Measurements from ENCODE around the gene PXT1.

Gene PXT1

GRCh38 chr6:36469148-36469661 lies 26.6 kb upstream of the PXT1 start:
- Histone ChIP-seq H3K27me3 (replicated peaks; ENCODE audit: control insufficient read depth, insufficient read depth, low read length) (no peaks in the 10 kb centered on the region), H3K4me3 (replicated peaks; ENCODE audit: low read depth, low read length) (no peak overlapping the region), H3K36me3 (ENCODE audit: control insufficient read depth, insufficient read depth, low read length) (no peaks in the 10 kb centered on the region; the same call in none of the 2 replicates)
- TF ChIP-seq CTCF (IDR thresholded peaks at IDR 0.05; ENCODE audit: insufficient read depth, low read length, poor library complexity, severe bottlenecking): no peak
- no peak for DNase-seq (ENCODE audit: extremely low read depth, insufficient read length)

- no peak for TF ChIP-seq CTCF (IDR thresholded peaks at IDR 0.05; ENCODE audit: insufficient read depth, low read length, poor library complexity, severe bottlenecking)
- no peaks in the 10 kb centered on the region for H3K27me3 ChIP-seq (replicated peaks; ENCODE audit: control insufficient read depth, insufficient read depth, low read length)
- H3K4me3 ChIP-seq (replicated peaks; ENCODE audit: low read depth, low read length): no peak overlapping the region
- DNase-seq (ENCODE audit: extremely low read depth, insufficient read length): no peak
- no peaks in the 10 kb centered on the region; the same call in none of the 2 replicates for H3K36me3 ChIP-seq (ENCODE audit: control insufficient read depth, insufficient read depth, low read length)
These were observed 25.0 kb upstream of the PXT1 start for GRCh38 chr6:36467625-36468024.

GRCh38 chr6:36464233-36464632 lies 21.6 kb upstream of the PXT1 start:
- no peak for TF ChIP-seq CTCF (IDR thresholded peaks at IDR 0.05; ENCODE audit: insufficient read depth, low read length, poor library complexity, severe bottlenecking)
- H3K36me3 ChIP-seq (ENCODE audit: control insufficient read depth, insufficient read depth, low read length): no peaks in the 10 kb centered on the region
- no peaks in the 10 kb centered on the region for H3K27me3 ChIP-seq (replicated peaks; ENCODE audit: control insufficient read depth, insufficient read depth, low read length)
- no peak overlapping the region for H3K4me3 ChIP-seq (replicated peaks; ENCODE audit: low read depth, low read length)
- DNase-seq (ENCODE audit: extremely low read depth, insufficient read length): no peak

- DNase-seq (ENCODE audit: extremely low read depth, insufficient read length): no peak
- Histone ChIP-seq H3K4me3 (replicated peaks; ENCODE audit: low read depth, low read length) (no peak overlapping the region), H3K36me3 (ENCODE audit: control insufficient read depth, insufficient read depth, low read length) (no peaks in the 10 kb centered on the region), H3K27me3 (replicated peaks; ENCODE audit: control insufficient read depth, insufficient read depth, low read length) (no peaks in the 10 kb centered on the region)
- TF ChIP-seq CTCF (IDR thresholded peaks at IDR 0.05; ENCODE audit: insufficient read depth, low read length, poor library complexity, severe bottlenecking): no peak
These were observed 21.0 kb upstream of the PXT1 start for GRCh38 chr6:36463676-36464075.

GRCh38 chr6:36461646-36462045 lies 19.0 kb upstream of the PXT1 start:
- H3K36me3 ChIP-seq (ENCODE audit: control insufficient read depth, insufficient read depth, low read length): peaks cover under 1% of the 10 kb centered on the region
- H3K4me3 ChIP-seq (replicated peaks; ENCODE audit: low read depth, low read length): no peak overlapping the region
- no peaks in the 10 kb centered on the region for H3K27me3 ChIP-seq (replicated peaks; ENCODE audit: control insufficient read depth, insufficient read depth, low read length)
- DNase-seq (ENCODE audit: extremely low read depth, insufficient read length): no peak
- TF ChIP-seq CTCF (IDR thresholded peaks at IDR 0.05; ENCODE audit: insufficient read depth, low read length, poor library complexity, severe bottlenecking): no peak

GRCh38 chr6:36460916-36461315 lies 18.3 kb upstream of the PXT1 start:
- no peak for TF ChIP-seq CTCF (IDR thresholded peaks at IDR 0.05; ENCODE audit: insufficient read depth, low read length, poor library complexity, severe bottlenecking)
- H3K36me3 ChIP-seq (ENCODE audit: control insufficient read depth, insufficient read depth, low read length): peaks cover 2% of the 10 kb centered on the region
- no peaks in the 10 kb centered on the region for H3K27me3 ChIP-seq (replicated peaks; ENCODE audit: control insufficient read depth, insufficient read depth, low read length)
- H3K4me3 ChIP-seq (replicated peaks; ENCODE audit: low read depth, low read length): no peak overlapping the region
- DNase-seq (ENCODE audit: extremely low read depth, insufficient read length): no peak

All from GM06990 (cell line).